CD8-positive, alpha-beta memory T cell (primary cell): ENCODE data around the gene CORO1C. TPM values are rescaled to one million over a fixed set of nuclear protein-coding genes. Genes with fewer than 3 reads are reported as not detected.
"Not testable (repeated sequence)": the region's sequence is repeated elsewhere in the genome, so short reads cannot be mapped to it uniquely, and the experiment has no call there.

Experiments used
- CTCF ChIA-PET: fragments of 350-600 bp; sonication (Branson Sonifier 250); formaldehyde crosslinking; loops from one replicate; lab custom pipeline; 2021; ENCODE audit warnings: antibody characterized with exemption; lab: Charles Lee
- POLR2A ChIA-PET: fragments of 350-600 bp; sonication (Branson Sonifier 250); formaldehyde crosslinking; loops from one replicate; lab custom pipeline; 2021; ENCODE audit warnings: antibody characterized with exemption; lab: Charles Lee
- DNase-seq, 5 donors: peaks; one replicate each; pipeline versions ENCODE4 v3.0.0 to v3.0.0-alpha.2; 2020 to 2022; ENCODE audit warnings: mixed read lengths in 1 of 5
- H3K27ac ChIP-seq: one replicate; pipeline ENCODE4 v1.7.0; 2013; ENCODE audit warnings: low read depth, mild to moderate bottlenecking, low read length, moderate library complexity
- H3K27me3 ChIP-seq: 2 replicates; pipeline ENCODE4 v1.7.0; 2013; ENCODE audit warnings: low read length, mild to moderate bottlenecking; ENCODE audit not compliant: insufficient read depth, poor library complexity, severe bottlenecking
- H3K36me3 ChIP-seq: 2 replicates; pipeline ENCODE4 v1.7.0; 2013; ENCODE audit warnings: mild to moderate bottlenecking, low read length, moderate library complexity; ENCODE audit not compliant: insufficient read depth
- H3K4me1 ChIP-seq: 2 replicates; pipeline ENCODE4 v1.7.0; 2013; ENCODE audit warnings: mild to moderate bottlenecking, low read length, moderate library complexity; ENCODE audit not compliant: insufficient read depth
- H3K4me3 ChIP-seq: 2 replicates; pipeline ENCODE4 v1.7.0; 2013; ENCODE audit warnings: mild to moderate bottlenecking, low read length
- H3K9me3 ChIP-seq: 2 replicates; pipeline ENCODE4 v1.7.0; 2013; ENCODE audit warnings: mild to moderate bottlenecking, low read length
- H3K27ac Mint-ChIP-seq, 8 donors: one replicate each; pipeline ENCODE4 v1.8.0; 2020 to 2021; ENCODE audit warnings: mixed read lengths in 8 of 8, mild to moderate bottlenecking in 6 of 8, inconsistent platforms in 3 of 8, moderate library complexity in 3 of 8
- H3K27me3 Mint-ChIP-seq, 2 donors: one replicate each; pipeline ENCODE4 v1.8.0; 2020 to 2021; ENCODE audit warnings: mixed read lengths in 2 of 2, mild to moderate bottlenecking in 1 of 2, moderate library complexity in 1 of 2
- H3K36me3 Mint-ChIP-seq, 3 donors: one replicate each; pipeline ENCODE4 v1.8.0; 2020 to 2021; ENCODE audit warnings: mixed read lengths in 3 of 3, inconsistent platforms in 1 of 3, mild to moderate bottlenecking in 1 of 3
- H3K4me1 Mint-ChIP-seq, 3 donors: one replicate each; pipeline ENCODE4 v1.8.0; 2020 to 2021; ENCODE audit warnings: mixed read lengths in 3 of 3, inconsistent platforms in 1 of 3, mild to moderate bottlenecking in 1 of 3
- H3K4me3 Mint-ChIP-seq, 7 donors: one replicate each; pipeline ENCODE4 v1.8.0; 2020 to 2021; ENCODE audit warnings: mixed read lengths in 7 of 7, mild to moderate bottlenecking in 6 of 7, moderate library complexity in 4 of 7, inconsistent platforms in 2 of 7
- H3K9me3 Mint-ChIP-seq, 5 donors: one replicate each; pipeline ENCODE4 v1.8.0; 2020 to 2022; ENCODE audit warnings: mixed read lengths in 5 of 5, mild to moderate bottlenecking in 3 of 5, moderate library complexity in 2 of 5, inconsistent platforms in 1 of 5
- polyA plus RNA-seq: library from polyadenylated mRNA; unstranded; fragments of 300-500 nt; fragmentation: Illumina TruSeq; gene quantifications from one replicate; pipeline ENCODE4 v1.2.3, GENCODE V29; 2021
- total RNA-seq, 2 experiments: library from RNA; stranded (reverse); gene quantifications; one replicate each; pipeline ENCODE4 v1.2.3, GENCODE V29; 2021

The CORO1C gene
- total and polyA plus RNA-seq, 3 experiments from 2014 or later: 10.5 to 49.1 (median 45.8) TPM

GRCh38 chr12:108631261-108631660, 100.1 kb downstream of the CORO1C start:
- POLR2A ChIA-PET: interaction anchor here (0.5 to 9.8 kb wide), 4 partner anchors 9 to 69 kb away, joined by 3 to 79 read pairs (median 35); partner anchors contain the start of genes ISCU and SART3
- not testable (repeated sequence) for H3K27me3 ChIP-seq, H3K36me3 ChIP-seq, DNase-seq, H3K27me3 Mint-ChIP-seq, H3K9me3 ChIP-seq, H3K9me3 Mint-ChIP-seq
- H3K27ac Mint-ChIP-seq: peak overlapping the region; percentile 92 to 100 (median 99)
- H3K36me3 Mint-ChIP-seq: peaks cover 13 to 52% (median 14%) of the 10 kb centered on the region in 3 donors
- H3K27ac ChIP-seq: peak overlapping the region; percentile 92
- CTCF ChIA-PET: interaction anchor here (1.0 to 16.8 kb wide), 5 partner anchors 10 to 172 kb away, joined by 3 to 330 read pairs (median 7); partner anchors contain the start of gene ISCU
- peaks cover 81% of the 10 kb centered on the region for H3K4me1 ChIP-seq
- peak overlapping the region; percentile 91 to 100 (median 98) for H3K4me3 Mint-ChIP-seq
- H3K4me1 Mint-ChIP-seq: peaks cover 67 to 86% (median 80%) of the 10 kb centered on the region in 3 donors
- H3K4me3 ChIP-seq: peak overlapping the region; percentile 87

- Histone ChIP-seq H3K27me3 (no peaks in the 10 kb centered on the region), H3K27ac (peak overlapping the region; percentile 92), H3K9me3 (no peaks in the 10 kb centered on the region), H3K4me1 (peaks cover 80% of the 10 kb centered on the region), H3K36me3 (peaks cover 9% of the 10 kb centered on the region), H3K4me3 (peak overlapping the region; percentile 87)
- Mint-ChIP-seq H3K36me3 (peaks cover 13 to 56% (median 17%) of the 10 kb centered on the region in 3 donors), H3K4me3 (peak overlapping the region; percentile 91 to 100 (median 98)), H3K9me3 (no peaks in the 10 kb centered on the region), H3K27ac (peak overlapping the region; percentile 88 to 100 (median 99)), H3K4me1 (peaks cover 65 to 84% (median 78%) of the 10 kb centered on the region in 3 donors), H3K27me3 (peaks cover 0 to 4% of the 10 kb centered on the region in 2 donors)
- POLR2A ChIA-PET: interaction anchor here (0.5 to 9.8 kb wide), 3 partner anchors 13 to 1084 kb away, joined by 5 to 79 read pairs (median 67); partner anchors contain the start of genes ISCU and SART3
- peak in 3 of 5 donors; percentile 32 to 66 (median 42) for DNase-seq
- CTCF ChIA-PET: interaction anchor here (0.7 to 16.8 kb wide), 6 partner anchors 10 to 173 kb away, joined by 3 to 330 read pairs (median 6); partner anchors contain the start of gene ISCU
These were observed 100.7 kb downstream of the CORO1C start for GRCh38 chr12:108630481-108631207.

- Histone ChIP-seq H3K4me1 (peaks cover 80% of the 10 kb centered on the region), H3K9me3 (no peaks in the 10 kb centered on the region), H3K36me3 (peaks cover 15% of the 10 kb centered on the region), H3K4me3 (peak overlapping the region; percentile 87), H3K27ac (peak overlapping the region; percentile 92), H3K27me3 (no peaks in the 10 kb centered on the region)
- ChIA-PET CTCF (interaction anchor here (0.7 to 16.8 kb wide), 3 partner anchors 12 to 66 kb away, joined by 3 to 330 read pairs (median 7); no protein-coding TSS in a partner anchor), POLR2A (interaction anchor here (0.5 to 9.8 kb wide), 2 partner anchors 12 to 1085 kb away, joined by 5 to 79 read pairs; no protein-coding TSS in a partner anchor)
- Mint-ChIP-seq H3K9me3 (no peaks in the 10 kb centered on the region), H3K4me3 (peak overlapping the region; percentile 91 to 100 (median 98)), H3K27ac (peak overlapping the region; percentile 88 to 100 (median 99)), H3K4me1 (peaks cover 65 to 84% (median 78%) of the 10 kb centered on the region in 3 donors), H3K27me3 (peaks cover 0 to 4% of the 10 kb centered on the region in 2 donors), H3K36me3 (peaks cover 17 to 63% (median 18%) of the 10 kb centered on the region in 3 donors)
- DNase-seq: peak; percentile 59 to 80 (median 63)
These were observed 101.4 kb downstream of the CORO1C start for GRCh38 chr12:108629824-108630476.

GRCh38 chr12:108629151-108629550, 102.2 kb downstream of the CORO1C start:
- Histone ChIP-seq H3K27me3 (no peaks in the 10 kb centered on the region), H3K27ac (peak overlapping the region; percentile 92), H3K9me3 (no peaks in the 10 kb centered on the region), H3K4me1 (peaks cover 75% of the 10 kb centered on the region), H3K4me3 (peak overlapping the region; percentile 87), H3K36me3 (peaks cover 18% of the 10 kb centered on the region)
- Mint-ChIP-seq H3K9me3 (no peaks in the 10 kb centered on the region), H3K4me1 (peaks cover 64 to 82% (median 73%) of the 10 kb centered on the region in 3 donors), H3K27me3 (peaks cover 0 to 4% of the 10 kb centered on the region in 2 donors), H3K36me3 (peaks cover 18 to 69% (median 18%) of the 10 kb centered on the region in 3 donors), H3K4me3 (peak overlapping the region; percentile 91 to 100 (median 98)), H3K27ac (peak overlapping the region; percentile 88 to 100 (median 99))
- CTCF ChIA-PET: interaction anchor here (16.8 kb wide), 1 partner anchor 11 kb away, joined by 330 read pairs; no protein-coding TSS in a partner anchor
- DNase-seq: peak in 1 of 5 donors; percentile 40
- POLR2A ChIA-PET: interaction anchor here (9.8 kb wide), 1 partner anchor 11 kb away, joined by 79 read pairs; no protein-coding TSS in a partner anchor

GRCh38 chr12:108627134-108627920, 104.0 kb downstream of the CORO1C start:
- Histone ChIP-seq H3K27me3 (no peaks in the 10 kb centered on the region), H3K27ac (peak overlapping the region; percentile 92), H3K36me3 (peaks cover 36% of the 10 kb centered on the region), H3K4me3 (peak overlapping the region; percentile 9), H3K9me3 (no peaks in the 10 kb centered on the region), H3K4me1 (peaks cover 87% of the 10 kb centered on the region)
- Mint-ChIP-seq H3K27ac (peak overlapping the region; percentile 74 to 99 (median 88)), H3K4me3 (peak overlapping the region; percentile 57 to 97 (median 69)), H3K9me3 (no peaks in the 10 kb centered on the region), H3K36me3 (peaks cover 21 to 73% (median 27%) of the 10 kb centered on the region in 3 donors), H3K4me1 (peaks cover 70 to 92% (median 76%) of the 10 kb centered on the region in 3 donors), H3K27me3 (peaks cover 0 to 4% of the 10 kb centered on the region in 2 donors)
- CTCF ChIA-PET: interaction anchor here (0.5 to 16.8 kb wide), 6 partner anchors 10 to 1179 kb away, joined by 3 to 330 read pairs (median 4); no protein-coding TSS in a partner anchor
- POLR2A ChIA-PET: no interaction called here
- DNase-seq: no peak

GRCh38 chr12:108625228-108625627, 106.1 kb downstream of the CORO1C start:
- Mint-ChIP-seq H3K27me3 (no peaks in the 10 kb centered on the region), H3K27ac (peak overlapping the region; percentile 74 to 97 (median 86)), H3K4me1 (peaks cover 67 to 91% (median 75%) of the 10 kb centered on the region in 3 donors), H3K36me3 (peaks cover 18 to 81% (median 23%) of the 10 kb centered on the region in 3 donors), H3K4me3 (peak overlapping the region in 5 of 7 donors; percentile 3 to 57 (median 11)), H3K9me3 (no peaks in the 10 kb centered on the region)
- no peak for DNase-seq
- ChIA-PET POLR2A (no interaction called here), CTCF (no interaction called here)
- peaks cover 84% of the 10 kb centered on the region for H3K4me1 ChIP-seq
- H3K9me3 ChIP-seq: no peaks in the 10 kb centered on the region
- no peaks in the 10 kb centered on the region for H3K27me3 ChIP-seq
- H3K4me3 ChIP-seq: no peak overlapping the region
- no peak overlapping the region for H3K27ac ChIP-seq
- H3K36me3 ChIP-seq: peaks cover 51% of the 10 kb centered on the region

- no peaks in the 10 kb centered on the region for H3K27me3 ChIP-seq
- peak overlapping the region; percentile 2 for H3K27ac ChIP-seq
- H3K9me3 ChIP-seq: no peaks in the 10 kb centered on the region
- H3K4me1 Mint-ChIP-seq: peaks cover 67 to 91% (median 75%) of the 10 kb centered on the region in 3 donors
- peaks cover 54% of the 10 kb centered on the region for H3K36me3 ChIP-seq
- ChIA-PET POLR2A (no interaction called here), CTCF (no interaction called here)
- peaks cover 75% of the 10 kb centered on the region for H3K4me1 ChIP-seq
- no peak for DNase-seq
- no peaks in the 10 kb centered on the region for H3K27me3 Mint-ChIP-seq
- peak overlapping the region in 7 of 8 donors; percentile 19 to 97 (median 82) for H3K27ac Mint-ChIP-seq
- no peaks in the 10 kb centered on the region for H3K9me3 Mint-ChIP-seq
- no peak overlapping the region for H3K4me3 Mint-ChIP-seq
- no peak overlapping the region for H3K4me3 ChIP-seq
- peaks cover 15 to 82% (median 27%) of the 10 kb centered on the region in 3 donors for H3K36me3 Mint-ChIP-seq
These were observed 107.7 kb downstream of the CORO1C start for GRCh38 chr12:108623577-108623976.
